Measurements from ENCODE around the gene TLR7. TPM values are rescaled to one million over a fixed set of nuclear protein-coding genes. Genes with fewer than 3 reads are reported as not detected.

Gene TLR7
- total and polyA plus RNA-seq, 2 of the 13 experiments (the other 11 are each of a cell fraction or from before 2014, with no cell fraction given) = not detected

DNA sequence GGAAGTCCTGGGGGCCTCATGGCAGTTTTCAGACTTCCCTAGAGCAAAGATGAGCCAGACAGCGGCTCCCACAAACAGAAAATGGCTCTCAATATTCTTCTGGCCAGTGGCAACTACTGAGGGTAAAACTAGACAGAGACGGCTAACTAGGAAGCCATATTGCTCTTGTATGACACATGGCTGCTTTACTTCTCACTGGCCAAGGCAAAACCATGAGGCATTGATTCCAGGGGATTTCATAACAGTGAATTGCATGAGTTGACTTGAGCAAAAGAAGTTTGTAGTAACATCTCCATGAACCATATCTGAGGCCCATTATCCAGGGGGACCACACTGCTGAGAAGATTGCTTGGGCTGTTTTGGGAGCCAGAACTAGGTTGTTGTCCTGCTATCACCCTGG lies 25.8 kb downstream of the TLR7 start:
- BruUV-seq (replicated peaks) = no TSS peak
- ChIA-PET CTCF (ENCODE audit: low intra/inter-chr PET ratio, low total read pairs) (interaction anchor here (1.6 to 4.6 kb wide), 2 partner anchors 75 to 78 kb away, joined by 6 to 58 read pairs; no protein-coding TSS in a partner anchor), POLR2A (no interaction called here)
- DNase-seq (ENCODE audit: low spot score) = no peak
- ATAC-seq = no peak
- in situ Hi-C loops (cut with HindIII; ENCODE audit: extremely low pct_ligation_motif_present, low pct_unique_long_range_greater_than_20kb) (loop anchor here (5.0 kb wide), 1 partner anchor 70 kb away; no protein-coding TSS in a partner anchor), intact Hi-C loops (cut with micrococcal nuclease; ENCODE audit: unreplicated experiment) (no loop called here)
- Histone ChIP-seq H3K36me3 (replicated peaks in 1 of 2; ENCODE audit: control insufficient read depth in 1 of 2, insufficient read depth in 2 of 2, low read length in 2 of 2) (no peaks in the 10 kb centered on the region), H2AFZ (ENCODE audit: low read length) (no peak overlapping the region), H3K4me1 (ENCODE audit: insufficient read depth, low read length) (no peaks in the 10 kb centered on the region), H3K27me3 (ENCODE audit: control insufficient read depth in 1 of 2, insufficient read depth in 2 of 2, low read length in 2 of 2) (no peaks in the 10 kb centered on the region), H3K9ac (ENCODE audit: insufficient read depth, low read depth, low read length) (no peak overlapping the region), H3K79me2 (ENCODE audit: insufficient read depth, low read length) (no peaks in the 10 kb centered on the region), H3K4me3 (replicated peaks in 1 of 3; ENCODE audit: insufficient read depth in 1 of 3, low read depth in 2 of 3, low read length in 3 of 3) (no peak overlapping the region), H3K4me2 (ENCODE audit: low read depth, low read length) (no peak overlapping the region), H3K9me3 (ENCODE audit: low read length) (no peaks in the 10 kb centered on the region), H4K20me1 (ENCODE audit: insufficient read depth, low read length) (no peaks in the 10 kb centered on the region), H3K27ac (ENCODE audit: extremely low read length, insufficient read depth, low read length) (no peak overlapping the region)
- no peak for FAIRE-seq
- TF ChIP-seq, protein P1, sequence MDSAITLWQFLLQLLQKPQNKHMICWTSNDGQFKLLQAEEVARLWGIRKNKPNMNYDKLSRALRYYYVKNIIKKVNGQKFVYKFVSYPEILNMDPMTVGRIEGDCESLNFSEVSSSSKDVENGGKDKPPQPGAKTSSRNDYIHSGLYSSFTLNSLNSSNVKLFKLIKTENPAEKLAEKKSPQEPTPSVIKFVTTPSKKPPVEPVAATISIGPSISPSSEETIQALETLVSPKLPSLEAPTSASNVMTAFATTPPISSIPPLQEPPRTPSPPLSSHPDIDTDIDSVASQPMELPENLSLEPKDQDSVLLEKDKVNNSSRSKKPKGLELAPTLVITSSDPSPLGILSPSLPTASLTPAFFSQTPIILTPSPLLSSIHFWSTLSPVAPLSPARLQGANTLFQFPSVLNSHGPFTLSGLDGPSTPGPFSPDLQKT (CRISPR knock-in tag; IDR thresholded peaks at IDR 0.05; ENCODE audit: borderline replicate concordance) = no peak
- TF ChIP-seq FOSL2 (CRISPR knock-in tag; IDR thresholded peaks at IDR 0.05) (no peak), HDAC2 (CRISPR knock-in tag; IDR thresholded peaks at IDR 0.05) (no peak), TCF12 (IDR thresholded peaks at IDR 0.05) (no peak), TCF12 (CRISPR knock-in tag; IDR thresholded peaks at IDR 0.05) (no peak), ZNF749 (CRISPR knock-in tag; IDR thresholded peaks at IDR 0.05; ENCODE audit: borderline replicate concordance) (no peak), RORA (CRISPR knock-in tag; IDR thresholded peaks at IDR 0.05) (no peak), ZNF773 (CRISPR knock-in tag; IDR thresholded peaks at IDR 0.05; ENCODE audit: borderline replicate concordance) (no peak), AHR (CRISPR knock-in tag; IDR thresholded peaks at IDR 0.05) (no peak), PCBP2 (optimal IDR thresholded peaks at IDR 0.05; ENCODE audit: low read depth, low read length, poor library complexity, severe bottlenecking) (no peak), ZFP62 (CRISPR knock-in tag; IDR thresholded peaks at IDR 0.05) (no peak)
- TF ChIP-seq, protein P2, sequence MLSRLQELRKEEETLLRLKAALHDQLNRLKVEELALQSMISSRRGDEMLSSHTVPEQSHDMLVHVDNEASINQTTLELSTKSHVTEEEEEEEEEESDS (CRISPR knock-in tag; IDR thresholded peaks at IDR 0.05; ENCODE audit: borderline replicate concordance) = no peak
- TF ChIP-seq, protein P3, sequence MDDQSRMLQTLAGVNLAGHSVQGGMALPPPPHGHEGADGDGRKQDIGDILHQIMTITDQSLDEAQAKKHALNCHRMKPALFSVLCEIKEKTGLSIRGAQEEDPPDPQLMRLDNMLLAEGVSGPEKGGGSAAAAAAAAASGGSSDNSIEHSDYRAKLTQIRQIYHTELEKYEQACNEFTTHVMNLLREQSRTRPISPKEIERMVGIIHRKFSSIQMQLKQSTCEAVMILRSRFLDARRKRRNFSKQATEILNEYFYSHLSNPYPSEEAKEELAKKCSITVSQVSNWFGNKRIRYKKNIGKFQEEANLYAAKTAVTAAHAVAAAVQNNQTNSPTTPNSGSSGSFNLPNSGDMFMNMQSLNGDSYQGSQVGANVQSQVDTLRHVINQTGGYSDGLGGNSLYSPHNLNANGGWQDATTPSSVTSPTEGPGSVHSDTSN (CRISPR knock-in tag; IDR thresholded peaks at IDR 0.05; ENCODE audit: borderline replicate concordance) = no peak
- 83% methylated on average over 1 of the region's 2 CpGs for WGBS (ENCODE audit: low lambda C conversion rate)

All from HepG2 (cell line).